Nephron (organoid): Measurements from ENCODE around the gene SLTM.

ENCODE experiments used
- H3K27ac Mint-ChIP-seq, 3 experiments: 2 replicates each; pipeline ENCODE4 v1.8.0; 2020; ENCODE audit warnings: mixed read lengths in 3 of 3, mild to moderate bottlenecking in 2 of 3, moderate library complexity in 1 of 3
- H3K27me3 Mint-ChIP-seq: 2 replicates; pipeline ENCODE4 v1.8.0; 2021; ENCODE audit warnings: low read depth, mild to moderate bottlenecking, moderate library complexity, mixed read lengths
- H3K36me3 Mint-ChIP-seq: 2 replicates; pipeline ENCODE4 v1.8.0; 2020; ENCODE audit warnings: low read depth, mixed read lengths
- H3K4me1 Mint-ChIP-seq: 2 replicates; pipeline ENCODE4 v1.8.0; 2020; ENCODE audit warnings: mixed read lengths
- H3K4me3 Mint-ChIP-seq, 3 experiments: 2 replicates each; pipeline ENCODE4 v1.8.0; 2020; ENCODE audit warnings: mild to moderate bottlenecking in 3 of 3, mixed read lengths in 3 of 3, moderate library complexity in 2 of 3
- H3K9me3 Mint-ChIP-seq: 2 replicates; pipeline ENCODE4 v1.8.0; 2020; ENCODE audit warnings: mixed read lengths
- TF ChIP-seq, protein P1 (sequence below), 3 experiments: fragments of 200-600 bp; sonication (generic); IDR thresholded peaks; one replicate each; pipeline ENCODE4 v1.5.0; 2021; ENCODE audit warnings: antibody characterized with exemption in 3 of 3; ENCODE audit not compliant: unreplicated experiment in 3 of 3

Gene SLTM

DNA sequence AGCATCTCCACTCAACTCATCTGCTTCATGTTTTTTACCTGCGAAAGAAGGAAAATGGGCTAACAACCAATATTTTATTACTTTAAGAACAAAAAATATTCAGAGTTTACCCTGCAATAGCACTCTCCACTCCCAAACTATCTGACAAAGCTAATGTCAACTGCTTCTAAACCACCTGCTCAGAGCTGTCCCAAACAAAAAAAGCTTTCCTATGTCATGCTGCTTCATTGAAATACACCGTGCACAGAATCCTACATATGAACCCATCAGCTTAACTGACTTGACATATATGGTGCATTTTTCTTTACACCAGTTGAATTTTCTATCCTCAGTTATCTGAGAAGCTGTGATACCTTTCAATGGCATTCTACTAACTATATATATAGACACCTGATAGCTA is 16.5 kb downstream of the SLTM start:
- no peak overlapping the region for H3K4me3 Mint-ChIP-seq
- no peaks in the 10 kb centered on the region for H3K27me3 Mint-ChIP-seq
- H3K4me1 Mint-ChIP-seq: no peaks in the 10 kb centered on the region
- H3K9me3 Mint-ChIP-seq: no peaks in the 10 kb centered on the region
- TF ChIP-seq, protein P1, sequence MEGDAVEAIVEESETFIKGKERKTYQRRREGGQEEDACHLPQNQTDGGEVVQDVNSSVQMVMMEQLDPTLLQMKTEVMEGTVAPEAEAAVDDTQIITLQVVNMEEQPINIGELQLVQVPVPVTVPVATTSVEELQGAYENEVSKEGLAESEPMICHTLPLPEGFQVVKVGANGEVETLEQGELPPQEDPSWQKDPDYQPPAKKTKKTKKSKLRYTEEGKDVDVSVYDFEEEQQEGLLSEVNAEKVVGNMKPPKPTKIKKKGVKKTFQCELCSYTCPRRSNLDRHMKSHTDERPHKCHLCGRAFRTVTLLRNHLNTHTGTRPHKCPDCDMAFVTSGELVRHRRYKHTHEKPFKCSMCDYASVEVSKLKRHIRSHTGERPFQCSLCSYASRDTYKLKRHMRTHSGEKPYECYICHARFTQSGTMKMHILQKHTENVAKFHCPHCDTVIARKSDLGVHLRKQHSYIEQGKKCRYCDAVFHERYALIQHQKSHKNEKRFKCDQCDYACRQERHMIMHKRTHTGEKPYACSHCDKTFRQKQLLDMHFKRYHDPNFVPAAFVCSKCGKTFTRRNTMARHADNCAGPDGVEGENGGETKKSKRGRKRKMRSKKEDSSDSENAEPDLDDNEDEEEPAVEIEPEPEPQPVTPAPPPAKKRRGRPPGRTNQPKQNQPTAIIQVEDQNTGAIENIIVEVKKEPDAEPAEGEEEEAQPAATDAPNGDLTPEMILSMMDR (IDR thresholded peaks at IDR 0.05; ENCODE audit: unreplicated experiment in 3 of 3): no peak
- peaks cover 49% of the 10 kb centered on the region for H3K36me3 Mint-ChIP-seq
- H3K27ac Mint-ChIP-seq: no peak overlapping the region

DNA sequence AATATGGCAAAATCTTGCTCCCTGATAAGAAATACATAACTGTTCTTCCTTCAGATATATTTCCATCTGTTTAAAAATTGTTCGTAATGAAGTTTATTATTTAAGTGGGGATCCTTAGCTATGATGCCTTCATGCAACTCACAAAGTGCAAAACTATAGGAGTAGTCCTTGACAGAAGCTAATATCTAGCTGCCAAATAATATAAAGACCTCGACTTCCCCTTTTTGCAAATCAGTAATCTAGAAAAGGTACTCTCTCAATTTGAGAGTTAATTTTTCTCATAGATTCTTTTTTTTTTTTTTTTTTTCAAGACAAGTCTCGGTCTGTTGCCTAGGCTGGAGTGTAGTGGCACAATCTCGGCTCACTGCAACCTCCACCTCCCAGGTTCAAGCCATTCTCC is 23.0 kb downstream of the SLTM start:
- H3K4me3 Mint-ChIP-seq: no peak overlapping the region
- no peaks in the 10 kb centered on the region for H3K4me1 Mint-ChIP-seq
- H3K36me3 Mint-ChIP-seq: peaks cover 70% of the 10 kb centered on the region
- TF ChIP-seq, protein P1 (IDR thresholded peaks at IDR 0.05; ENCODE audit: unreplicated experiment in 3 of 3): no peak
- no peak overlapping the region for H3K27ac Mint-ChIP-seq
- no peaks in the 10 kb centered on the region for H3K9me3 Mint-ChIP-seq
- H3K27me3 Mint-ChIP-seq: no peaks in the 10 kb centered on the region

DNA sequence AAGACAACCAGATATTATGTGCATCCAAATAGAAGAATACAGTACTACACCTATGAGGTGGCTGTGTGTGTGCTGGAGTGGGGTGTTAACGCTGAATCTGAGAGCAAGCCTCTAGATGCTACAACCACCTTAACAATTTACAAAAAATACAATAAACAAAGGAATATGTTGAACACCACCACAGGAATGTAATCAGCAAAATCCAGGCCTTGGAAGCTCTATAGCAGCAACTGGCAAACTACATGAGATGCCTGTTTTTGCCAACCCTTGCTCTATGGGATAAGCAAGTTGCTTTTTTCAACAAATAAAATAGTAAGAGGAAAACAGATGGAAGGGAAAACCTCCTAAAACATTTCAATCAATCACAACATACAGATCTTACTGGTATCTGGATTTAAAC is 23.9 kb downstream of the SLTM start:
- Mint-ChIP-seq H3K36me3 (peaks cover 64% of the 10 kb centered on the region), H3K4me3 (no peak overlapping the region), H3K4me1 (no peaks in the 10 kb centered on the region), H3K9me3 (no peaks in the 10 kb centered on the region), H3K27me3 (no peaks in the 10 kb centered on the region), H3K27ac (no peak overlapping the region)
- TF ChIP-seq, protein P1 (IDR thresholded peaks at IDR 0.05; ENCODE audit: unreplicated experiment in 3 of 3): no peak

DNA sequence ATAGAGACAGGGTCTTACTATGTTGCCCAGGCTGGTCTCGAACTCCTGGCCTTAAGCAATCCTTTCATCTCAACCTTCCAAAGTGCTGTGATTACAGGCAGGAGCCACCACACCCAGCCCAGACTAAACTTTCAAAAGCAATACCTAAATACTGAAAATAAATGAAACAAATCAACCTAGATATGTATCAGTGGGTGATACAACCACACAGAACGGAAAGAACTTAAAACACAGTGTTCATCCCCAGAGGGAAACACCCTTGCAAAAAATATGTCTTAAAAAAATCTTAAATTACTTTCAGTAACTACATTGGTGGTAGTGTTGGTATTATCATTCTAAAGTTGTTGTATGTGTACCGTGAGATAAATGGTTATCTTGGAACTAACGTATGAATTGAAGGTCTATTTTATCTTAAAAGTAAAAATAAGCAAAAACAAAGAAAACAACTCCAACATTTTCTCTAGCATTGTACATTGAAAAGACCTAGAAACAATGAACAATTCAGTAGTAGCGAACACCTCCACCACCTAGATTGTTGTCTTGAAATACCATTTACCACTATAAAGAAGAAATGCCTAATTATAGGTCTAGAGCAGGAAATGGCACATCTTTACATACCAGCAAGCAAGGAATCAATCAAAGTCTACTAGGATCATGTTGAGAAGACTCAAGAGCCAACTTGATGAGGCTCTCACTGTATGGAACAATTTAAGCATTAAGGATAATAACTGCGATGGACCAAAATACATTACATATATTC is 24.7 kb downstream of the SLTM start:
- no peaks in the 10 kb centered on the region for H3K4me1 Mint-ChIP-seq
- H3K36me3 Mint-ChIP-seq: peaks cover 55% of the 10 kb centered on the region
- H3K4me3 Mint-ChIP-seq: no peak overlapping the region
- no peaks in the 10 kb centered on the region for H3K27me3 Mint-ChIP-seq
- no peaks in the 10 kb centered on the region for H3K9me3 Mint-ChIP-seq
- TF ChIP-seq, protein P1 (IDR thresholded peaks at IDR 0.05; ENCODE audit: unreplicated experiment in 3 of 3): no peak
- H3K27ac Mint-ChIP-seq: no peak overlapping the region

DNA sequence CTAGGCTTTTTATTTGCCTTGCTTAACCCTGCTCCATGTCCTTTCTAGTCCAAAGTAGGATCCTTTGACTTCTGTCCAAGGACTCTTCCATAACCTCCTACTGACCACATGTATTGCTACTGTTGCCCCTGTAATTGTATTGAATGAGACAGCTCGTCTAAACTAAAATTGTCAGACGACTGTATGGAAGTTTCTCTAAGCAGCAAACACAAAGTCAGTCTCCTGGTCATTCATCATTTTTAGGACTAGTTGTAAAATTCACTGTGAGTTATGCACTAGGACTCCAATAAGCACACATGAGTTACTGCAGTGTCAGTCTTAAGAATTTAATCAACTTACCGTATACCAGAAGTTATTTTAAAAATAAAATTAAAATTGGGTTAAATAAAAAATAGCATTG is 32.8 kb downstream of the SLTM start:
- no peaks in the 10 kb centered on the region for H3K27me3 Mint-ChIP-seq

More for the DNA sequence above, 32.8 kb downstream of the SLTM start:
- Mint-ChIP-seq H3K9me3 (no peaks in the 10 kb centered on the region), H3K27ac (peak overlapping the region in 1 of 3 experiments; percentile 27), H3K36me3 (peaks cover 50% of the 10 kb centered on the region), H3K4me3 (no peak overlapping the region), H3K4me1 (no peaks in the 10 kb centered on the region)
- TF ChIP-seq, protein P1 (IDR thresholded peaks at IDR 0.05; ENCODE audit: unreplicated experiment in 3 of 3): no peak
